K562 (cell line): Measurements from ENCODE around the gene INHA.

Source experiments
- ATF1 ChIP-seq, 2 experiments: fragments of 450-650 bp in 1 of 2; IDR thresholded peaks; 2 replicates each; pipeline ENCODE4 v1.6.1; 2016; ENCODE audit warnings: missing compliant biosample characterization in 1 of 2, missing genetic modification characterization in 1 of 2
- CEBPB ChIP-seq: fragments of 450-650 bp; IDR thresholded peaks from 2 replicates; pipeline ENCODE4 v1.6.1; 2016; ENCODE audit warnings: missing genetic modification characterization, missing compliant biosample characterization
- CREB1 ChIP-seq, 2 experiments: sonication (generic) in 1 of 2; formaldehyde crosslinking in 1 of 2; IDR thresholded peaks; 2 replicates each; pipeline versions ENCODE4 v1.6.1 to v1.8.0; 2012 to 2022; ENCODE audit warnings: inconsistent platforms in 1 of 2, mild to moderate bottlenecking in 1 of 2, missing genetic modification reagents in 1 of 2, moderate library complexity in 1 of 2
- CTCF ChIP-seq, 3 experiments: IDR thresholded peaks in 2 of 3; conservative IDR thresholded peaks in 1 of 3; 2 replicates each; pipeline ENCODE4 v1.5.1; 2011 to 2012; ENCODE audit warnings: low read length in 3 of 3, mild to moderate bottlenecking in 3 of 3, control low read depth in 2 of 3, improper control_type of control experiment in 1 of 3, inconsistent platforms in 1 of 3, low read depth in 1 of 3, mixed read lengths in 1 of 3, moderate library complexity in 1 of 3; ENCODE audit not compliant: insufficient read depth in 2 of 3
- EP300 ChIP-seq: IDR thresholded peaks from 2 replicates; pipeline ENCODE4 v1.6.1; 2012; ENCODE audit warnings: low read length, improper control_type of control experiment
- MAZ ChIP-seq, 2 experiments: fragments of 450-650 bp in 1 of 2; sonication (generic) in 1 of 2; formaldehyde crosslinking; IDR thresholded peaks in 1 of 2; conservative IDR thresholded peaks in 1 of 2; 2 replicates each; pipeline versions ENCODE4 v1.4.0 to v1.5.0; 2020; ENCODE audit warnings: mild to moderate bottlenecking in 1 of 2, missing genetic modification reagents in 1 of 2
- RAD21 ChIP-seq, 2 experiments: fragments of 250-450 bp in 1 of 2; fragments of 450-650 bp in 1 of 2; sonication (Bioruptor Pico) in 1 of 2; formaldehyde crosslinking in 1 of 2; IDR thresholded peaks in 1 of 2; conservative IDR thresholded peaks in 1 of 2; 2 replicates each; pipeline versions ENCODE4 v1.4.0 to v1.8.0; 2020 to 2022; ENCODE audit warnings: mild to moderate bottlenecking in 2 of 2, moderate library complexity in 1 of 2
- UBTF ChIP-seq, 2 experiments: IDR thresholded peaks; 2 replicates each; pipeline ENCODE4 v1.6.1; 2012; ENCODE audit warnings: improper control_type of control experiment in 2 of 2, low read depth in 2 of 2, low read length in 2 of 2, borderline replicate concordance in 1 of 2
- ZNF184 ChIP-seq: sonication (generic); formaldehyde crosslinking; IDR thresholded peaks from 2 replicates; pipeline ENCODE4 v1.5.0; 2020; ENCODE audit warnings: missing genetic modification reagents

GRCh38 chr2:219537657-219538488, 34.2 kb upstream of the INHA start:
- TF ChIP-seq CTCF (IDR thresholded peaks at IDR 0.05 in 2 of 3, conservative IDR thresholded peaks at IDR 0.05 in 1 of 3; ENCODE audit: insufficient read depth in 2 of 3, low read depth in 1 of 3, low read length in 3 of 3), result no peak
- no peak for TF ChIP-seq RAD21 (CRISPR knock-in tag; conservative IDR thresholded peaks at IDR 0.05 in 1 of 2, IDR thresholded peaks at IDR 0.05 in 1 of 2)
- no peak for TF ChIP-seq CREB1 (IDR thresholded peaks at IDR 0.05)
- TF ChIP-seq CREB1 (CRISPR knock-in tag; IDR thresholded peaks at IDR 0.05), result no peak
- TF ChIP-seq UBTF (IDR thresholded peaks at IDR 0.05; ENCODE audit: borderline replicate concordance in 1 of 2, low read depth in 2 of 2, low read length in 2 of 2), result no peak
- TF ChIP-seq CEBPB (tag), result no peak
- no peak for TF ChIP-seq EP300
- no peak for TF ChIP-seq ATF1 (CRISPR knock-in tag; IDR thresholded peaks at IDR 0.05)
- no peak for TF ChIP-seq ATF1 (tag; IDR thresholded peaks at IDR 0.05)
- no peak for TF ChIP-seq MAZ (CRISPR knock-in tag; conservative IDR thresholded peaks at IDR 0.05 in 1 of 2, IDR thresholded peaks at IDR 0.05 in 1 of 2)
- TF ChIP-seq ZNF184 (CRISPR knock-in tag), result no peak
